HepG2 (cell line): ENCODE measurements around the gene LMCD1. TPM values are rescaled to one million over a fixed set of nuclear protein-coding genes. Genes with fewer than 3 reads are reported as not detected.

Experiments
- ATAC-seq: fragments of 200-7000 bp; cut with Tn5 transposase; 3 replicates; pipeline ENCODE4 v1.9.1; 2020; ENCODE audit warnings: mild to moderate bottlenecking, moderate library complexity
- BruUV-seq: library from RNA; stranded (reverse); fragments of 400-500 nt; replicated peaks from 2 replicates; lab custom pipeline; 2021; lab: Mats Ljungman, UMichigan
- CTCF ChIA-PET: fragments of 300-600 bp; formaldehyde crosslinking; extraction: SDS; loops from one replicate; lab custom pipeline; 2021; ENCODE audit warnings: low total read pairs, inconsistent platforms, low intra/inter-chr PET ratio; lab: Yijun Ruan, JAX
- POLR2A ChIA-PET: fragments of 350-600 bp; sonication (Branson Sonifier 250); formaldehyde crosslinking; loops from one replicate; lab custom pipeline; 2020; ENCODE audit warnings: antibody characterized with exemption, inconsistent platforms; lab: Yijun Ruan, JAX
- DNase-seq: peaks from one replicate; pipeline ENCODE4 v3.0.0-alpha.2; 2015; ENCODE audit warnings: low spot score
- FAIRE-seq: peaks from 3 replicates; lab custom pipeline; 2011; peaks lifted over from hg19 to GRCh38; lab: Jason Lieb, UNC
- H2AFZ ChIP-seq: one replicate; pipeline ENCODE4 v1.6.1; 2011; ENCODE audit warnings: low read length, inconsistent platforms
- H3K27ac ChIP-seq: fragments of 300-600 bp; 3 replicates; pipeline ENCODE4 v1.8.0; 2011; ENCODE audit warnings: mixed run types, mild to moderate bottlenecking, mixed read lengths, low read length, inconsistent platforms; ENCODE audit not compliant: insufficient read depth; ENCODE audit errors: extremely low read length
- H3K27me3 ChIP-seq, 2 experiments: fragments of 200-600 bp in 1 of 2; 2 replicates in 1 of 2; 3 replicates in 1 of 2; pipeline versions ENCODE4 v1.6.0 to v1.8.0; 2011; ENCODE audit warnings: low read length in 2 of 2, mild to moderate bottlenecking in 2 of 2, moderate library complexity in 2 of 2, inconsistent platforms in 1 of 2; ENCODE audit not compliant: insufficient read depth in 2 of 2, control insufficient read depth in 1 of 2
- H3K36me3 ChIP-seq, 2 experiments: fragments of 200-600 bp in 1 of 2; replicated peaks in 1 of 2; 2 replicates in 1 of 2; 3 replicates in 1 of 2; pipeline versions ENCODE4 v1.5.1 to v1.8.0; 2011; ENCODE audit warnings: low read length in 2 of 2, inconsistent platforms in 1 of 2; ENCODE audit not compliant: insufficient read depth in 2 of 2, control insufficient read depth in 1 of 2
- H3K4me1 ChIP-seq: 2 replicates; pipeline ENCODE4 v1.5.1; 2012; ENCODE audit warnings: low read length, inconsistent platforms; ENCODE audit not compliant: insufficient read depth
- H3K4me2 ChIP-seq: 2 replicates; pipeline ENCODE4 v1.6.0; 2011; ENCODE audit warnings: low read depth, low read length, inconsistent platforms
- H3K4me3 ChIP-seq, 3 experiments: fragments of 200-600 bp in 1 of 3; sonication (generic), shearing (Covaris generic) in 1 of 3; replicated peaks in 1 of 3; 2 replicates each; pipeline ENCODE4 v1.5.1; 2011 to 2016; ENCODE audit warnings: low read length in 3 of 3, inconsistent platforms in 2 of 3, low read depth in 2 of 3, mild to moderate bottlenecking in 2 of 3, control low read depth in 1 of 3, mixed read lengths in 1 of 3; ENCODE audit not compliant: insufficient read depth in 1 of 3
- H3K79me2 ChIP-seq: one replicate; pipeline ENCODE4 v1.6.1; 2011; ENCODE audit warnings: low read length, inconsistent platforms; ENCODE audit not compliant: insufficient read depth
- H3K9ac ChIP-seq: 2 replicates; pipeline ENCODE4 v1.6.0; 2011; ENCODE audit warnings: mild to moderate bottlenecking, low read depth, low read length, inconsistent platforms; ENCODE audit not compliant: insufficient read depth
- H3K9me3 ChIP-seq: 2 replicates; pipeline ENCODE4 v1.5.1; 2012; ENCODE audit warnings: mild to moderate bottlenecking, low read length
- H4K20me1 ChIP-seq: 2 replicates; pipeline ENCODE4 v1.6.0; 2011; ENCODE audit warnings: inconsistent platforms, mild to moderate bottlenecking, low read length, moderate library complexity; ENCODE audit not compliant: insufficient read depth
- ARID5B ChIP-seq: IDR thresholded peaks from 2 replicates; pipeline ENCODE4 v1.4.0; 2020; ENCODE audit warnings: mild to moderate bottlenecking, missing genetic modification reagents
- BRCA1 ChIP-seq: sonication (generic); formaldehyde crosslinking; IDR thresholded peaks from 2 replicates; pipeline ENCODE4 v1.4.0; 2020; ENCODE audit warnings: missing genetic modification reagents
- ELF1 ChIP-seq: sonication (generic); formaldehyde crosslinking; IDR thresholded peaks from 2 replicates; pipeline ENCODE4 v1.4.0; 2020; ENCODE audit warnings: missing genetic modification reagents
- GABPB1 ChIP-seq: IDR thresholded peaks from 2 replicates; pipeline ENCODE4 v1.6.1; 2016; ENCODE audit warnings: mild to moderate bottlenecking, missing genetic modification reagents, moderate library complexity, missing compliant biosample characterization
- ISL2 ChIP-seq: sonication (generic); formaldehyde crosslinking; IDR thresholded peaks from 2 replicates; pipeline ENCODE4 v1.5.0; 2020; ENCODE audit warnings: missing genetic modification reagents
- KLF6 ChIP-seq: IDR thresholded peaks from 2 replicates; pipeline ENCODE4 v1.8.0; 2016; ENCODE audit warnings: missing biosample characterization, missing genetic modification reagents
- POLR2AphosphoS5 ChIP-seq: IDR thresholded peaks from 2 replicates; pipeline ENCODE4 v1.6.1; 2012; ENCODE audit warnings: low read depth, low read length
- RBM39 ChIP-seq: fragments of 200-400 bp; formaldehyde crosslinking; IDR thresholded peaks from one replicate; pipeline ENCODE4 v1.6.1; 2018; ENCODE audit warnings: antibody characterized with exemption, mild to moderate bottlenecking, low read depth, low read length; ENCODE audit not compliant: poor library complexity, severe bottlenecking
- RFXANK ChIP-seq: IDR thresholded peaks from 2 replicates; pipeline ENCODE4 v1.6.1; 2016
- SMAD1 ChIP-seq: sonication (generic); formaldehyde crosslinking; IDR thresholded peaks from 2 replicates; pipeline ENCODE4 v1.4.0; 2020; ENCODE audit warnings: missing genetic modification reagents, low read depth, mild to moderate bottlenecking, borderline replicate concordance
- SNAI1 ChIP-seq: sonication (generic); formaldehyde crosslinking; IDR thresholded peaks from 2 replicates; pipeline ENCODE4 v1.5.0; 2020; ENCODE audit warnings: mild to moderate bottlenecking, missing genetic modification reagents, borderline replicate concordance
- TCF7 ChIP-seq: sonication (generic); IDR thresholded peaks from 2 replicates; pipeline ENCODE4 v1.6.1; 2016; ENCODE audit warnings: antibody characterized with exemption, low read depth
- ZBTB10 ChIP-seq: sonication (generic); formaldehyde crosslinking; IDR thresholded peaks from 2 replicates; pipeline ENCODE4 v1.4.0; 2020; ENCODE audit warnings: missing genetic modification reagents, borderline replicate concordance
- ZNF10 ChIP-seq: sonication (generic); formaldehyde crosslinking; IDR thresholded peaks from 2 replicates; pipeline ENCODE4 v1.4.0; 2020; ENCODE audit warnings: mild to moderate bottlenecking, low read depth, missing genetic modification reagents, borderline replicate concordance
- ZNF101 ChIP-seq: sonication (generic); formaldehyde crosslinking; IDR thresholded peaks from 2 replicates; pipeline ENCODE4 v1.4.0; 2020; ENCODE audit warnings: mild to moderate bottlenecking, low read depth, missing genetic modification reagents, borderline replicate concordance
- ZNF234 ChIP-seq: sonication (generic); formaldehyde crosslinking; conservative IDR thresholded peaks from 2 replicates; pipeline ENCODE4 v1.5.1; 2020; ENCODE audit warnings: mild to moderate bottlenecking, missing genetic modification reagents
- ZNF563 ChIP-seq: sonication (generic); formaldehyde crosslinking; IDR thresholded peaks from 2 replicates; pipeline ENCODE4 v1.8.0; 2022; ENCODE audit warnings: mild to moderate bottlenecking, moderate library complexity, missing genetic modification reagents
- WGBS: methylation state at CpG from one replicate; pipeline ENCODE4 v1.1.6; 2017; ENCODE audit warnings: low lambda C conversion rate; 5-methylcytosine and 5-hydroxymethylcytosine counted together
- in situ Hi-C: cut with HindIII; loops from 2 replicates; pipeline ENCODE4 v1.10.0; 2017; ENCODE audit warnings: low pct_unique_long_range_greater_than_20kb; ENCODE audit not compliant: extremely low pct_ligation_motif_present
- intact Hi-C: fragments of 100-400 bp; cut with micrococcal nuclease; formaldehyde crosslinking; loops from one replicate; pipeline ENCODE4 v1.10.0; 2022; ENCODE audit not compliant: unreplicated experiment
- polyA plus RNA-seq, 8 experiments: library from polyadenylated mRNA; depleted of rRNA in 3 of 8; stranded (reverse) in 7 of 8; unstranded in 1 of 8; fragments of >200 nt; fragmentation: Illumina TruSeq in 4 of 8; extraction: Trizol in 4 of 8; gene quantifications; 2 replicates each; pipeline versions ENCODE4 v1.2.1 to v1.2.3, GENCODE V29; 2011 to 2016; ENCODE audit warnings: low read depth in 4 of 8, missing spikeins in 1 of 8, mixed read lengths in 1 of 8; ENCODE audit not compliant: insufficient read depth in 1 of 8
- total RNA-seq, 5 experiments: library from RNA; depleted of rRNA; stranded (reverse); fragments of >200 nt; fragmentation: Illumina TruSeq; extraction: Trizol; gene quantifications; 2 replicates each; pipeline ENCODE4 v1.2.3, GENCODE V29; 2016; ENCODE audit warnings: low read depth in 1 of 5

LMCD1 gene
- total and polyA plus RNA-seq, 2 of the 13 experiments (the other 11 are each of a cell fraction or from before 2014, with no cell fraction given): 6.2 to 7.1 TPM

- no peak overlapping the region for H3K9ac ChIP-seq
- ChIA-PET CTCF (no interaction called here), POLR2A (no interaction called here)
- no peaks in the 10 kb centered on the region for H3K9me3 ChIP-seq
- H3K4me1 ChIP-seq: peaks cover 22% of the 10 kb centered on the region
- H4K20me1 ChIP-seq: no peaks in the 10 kb centered on the region
- H3K36me3 ChIP-seq: no peaks in the 10 kb centered on the region
- BruUV-seq: no TSS peak
- ATAC-seq (no peak), DNase-seq (no peak), FAIRE-seq (no peak)
- WGBS: 50% methylated on average over 2 of the region's 2 CpGs
- intact Hi-C loops (no loop called here), in situ Hi-C loops (no loop called here)
- H3K27me3 ChIP-seq: no peaks in the 10 kb centered on the region
- TF ChIP-seq SMAD1 (CRISPR knock-in tag) (no peak), ZBTB10 (CRISPR knock-in tag) (no peak), GABPB1 (CRISPR knock-in tag) (no peak), RBM39 (no peak), TCF7 (no peak), ZNF10 (CRISPR knock-in tag) (no peak), ZNF234 (CRISPR knock-in tag) (no peak), ISL2 (CRISPR knock-in tag) (no peak), SNAI1 (CRISPR knock-in tag) (no peak), BRCA1 (CRISPR knock-in tag) (no peak), ZNF563 (CRISPR knock-in tag) (no peak), ZNF101 (no peak), ARID5B (CRISPR knock-in tag) (no peak), KLF6 (CRISPR knock-in tag) (no peak), RFXANK (CRISPR knock-in tag) (no peak), ELF1 (no peak), POLR2AphosphoS5 (no peak)
- H3K4me3 ChIP-seq: no peak overlapping the region
- no peaks in the 10 kb centered on the region for H3K79me2 ChIP-seq
- no peak overlapping the region for H2AFZ ChIP-seq
- H3K27ac ChIP-seq: no peak overlapping the region
- no peak overlapping the region for H3K4me2 ChIP-seq
Measured at GRCh38 chr3:8474991-8475390, 26.6 kb upstream of the LMCD1 start.
